ENCODE measurements around the gene ZBTB7A. TPM values are rescaled to one million over a fixed set of nuclear protein-coding genes. Genes with fewer than 3 reads are reported as not detected.

Gene ZBTB7A
- total RNA-seq, 1 donor from 2014 or later, result 39.9 TPM

DNA sequence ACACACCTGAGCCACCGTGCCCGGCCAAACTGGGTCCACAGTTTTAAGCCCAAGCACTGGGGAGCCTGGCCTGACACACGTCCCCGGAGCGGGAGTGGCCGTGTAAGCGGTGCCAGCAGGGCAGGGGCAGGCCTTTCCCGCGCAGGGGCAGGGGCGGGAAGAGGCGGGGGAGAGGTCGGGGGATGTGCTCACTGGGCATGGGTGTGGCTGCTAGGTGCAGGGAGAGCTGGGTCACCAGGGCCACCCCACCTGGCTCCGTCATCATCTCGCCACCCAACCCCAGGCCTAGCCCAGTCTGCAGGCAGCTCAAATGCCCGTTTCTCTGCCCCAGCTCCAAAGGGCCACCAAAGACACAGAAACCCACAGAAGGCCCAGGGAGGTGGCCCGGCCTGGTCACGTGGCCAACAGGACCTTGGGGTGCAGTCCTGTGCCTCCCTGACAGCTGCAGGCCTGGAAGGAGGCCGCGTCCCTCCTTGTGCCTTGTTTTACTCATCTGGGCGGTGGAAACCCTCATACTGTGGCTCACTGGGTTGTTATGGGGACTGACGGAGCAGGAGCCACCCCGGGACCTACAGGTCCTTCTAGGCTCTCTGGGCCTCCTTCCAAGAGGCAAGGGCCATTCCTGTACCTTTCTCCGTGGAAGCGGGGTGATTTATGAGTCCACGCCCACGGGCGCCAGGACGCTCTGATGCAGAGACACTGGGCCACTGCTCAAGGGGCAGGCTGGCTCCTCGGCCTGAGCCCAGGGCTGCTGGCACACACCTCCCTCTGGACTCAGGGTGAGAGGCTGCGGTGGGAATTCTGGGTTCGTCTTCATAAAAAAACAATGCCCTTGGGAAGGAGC is 29.6 kb upstream of the ZBTB7A start:
- Histone ChIP-seq H3K36me3 (ENCODE audit: control insufficient read depth, insufficient read depth, low read length) (no peaks in the 10 kb centered on the region), H3K4me3 (ENCODE audit: low read depth, low read length) (no peak overlapping the region), H3K27me3 (ENCODE audit: control insufficient read depth, insufficient read depth, low read length) (no peaks in the 10 kb centered on the region)
- DNase-seq (ENCODE audit: low read depth), result no peak
- TF ChIP-seq, protein P1, sequence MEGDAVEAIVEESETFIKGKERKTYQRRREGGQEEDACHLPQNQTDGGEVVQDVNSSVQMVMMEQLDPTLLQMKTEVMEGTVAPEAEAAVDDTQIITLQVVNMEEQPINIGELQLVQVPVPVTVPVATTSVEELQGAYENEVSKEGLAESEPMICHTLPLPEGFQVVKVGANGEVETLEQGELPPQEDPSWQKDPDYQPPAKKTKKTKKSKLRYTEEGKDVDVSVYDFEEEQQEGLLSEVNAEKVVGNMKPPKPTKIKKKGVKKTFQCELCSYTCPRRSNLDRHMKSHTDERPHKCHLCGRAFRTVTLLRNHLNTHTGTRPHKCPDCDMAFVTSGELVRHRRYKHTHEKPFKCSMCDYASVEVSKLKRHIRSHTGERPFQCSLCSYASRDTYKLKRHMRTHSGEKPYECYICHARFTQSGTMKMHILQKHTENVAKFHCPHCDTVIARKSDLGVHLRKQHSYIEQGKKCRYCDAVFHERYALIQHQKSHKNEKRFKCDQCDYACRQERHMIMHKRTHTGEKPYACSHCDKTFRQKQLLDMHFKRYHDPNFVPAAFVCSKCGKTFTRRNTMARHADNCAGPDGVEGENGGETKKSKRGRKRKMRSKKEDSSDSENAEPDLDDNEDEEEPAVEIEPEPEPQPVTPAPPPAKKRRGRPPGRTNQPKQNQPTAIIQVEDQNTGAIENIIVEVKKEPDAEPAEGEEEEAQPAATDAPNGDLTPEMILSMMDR (IDR thresholded peaks at IDR 0.05; ENCODE audit: insufficient read depth, low read length, poor library complexity, severe bottlenecking), result no peak

DNA sequence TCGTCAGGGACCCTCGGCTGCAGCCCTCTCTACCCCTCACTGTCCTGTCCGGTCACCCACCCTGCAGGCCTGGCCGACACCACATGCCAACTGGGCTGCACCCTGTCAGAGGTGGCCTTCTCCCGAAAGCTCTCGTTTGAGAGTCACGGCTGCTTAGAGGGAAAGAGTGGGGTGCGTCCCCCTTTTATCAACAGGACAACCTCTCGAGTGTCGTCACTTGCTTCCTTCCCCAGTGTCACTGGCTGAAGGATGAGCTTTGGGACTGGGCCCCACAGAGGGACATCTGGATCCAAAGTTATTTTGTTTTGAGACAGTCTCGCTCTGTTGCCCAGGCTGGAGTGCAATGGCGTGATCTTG is 28.8 kb upstream of the ZBTB7A start:
- TF ChIP-seq, protein P1 (IDR thresholded peaks at IDR 0.05; ENCODE audit: insufficient read depth, low read length, poor library complexity, severe bottlenecking), result no peak
- Histone ChIP-seq H3K27me3 (ENCODE audit: control insufficient read depth, insufficient read depth, low read length) (no peaks in the 10 kb centered on the region), H3K36me3 (ENCODE audit: control insufficient read depth, insufficient read depth, low read length) (no peaks in the 10 kb centered on the region), H3K4me3 (ENCODE audit: low read depth, low read length) (no peak overlapping the region)
- no peak for DNase-seq (ENCODE audit: low read depth)

- TF ChIP-seq, protein P1 (IDR thresholded peaks at IDR 0.05; ENCODE audit: insufficient read depth, low read length, poor library complexity, severe bottlenecking), result no peak
- Histone ChIP-seq H3K4me3 (ENCODE audit: low read depth, low read length) (no peak overlapping the region), H3K36me3 (ENCODE audit: control insufficient read depth, insufficient read depth, low read length) (no peaks in the 10 kb centered on the region), H3K27me3 (ENCODE audit: control insufficient read depth, insufficient read depth, low read length) (no peaks in the 10 kb centered on the region)
- no peak for DNase-seq (ENCODE audit: low read depth)
These were observed 28.2 kb upstream of the ZBTB7A start for GRCh38 chr19:4094761-4095487.

- Histone ChIP-seq H3K27me3 (ENCODE audit: control insufficient read depth, insufficient read depth, low read length) (no peaks in the 10 kb centered on the region), H3K36me3 (ENCODE audit: control insufficient read depth, insufficient read depth, low read length) (peaks cover 2% of the 10 kb centered on the region), H3K4me3 (ENCODE audit: low read depth, low read length) (no peak overlapping the region)
- DNase-seq (ENCODE audit: low read depth), result no peak
- TF ChIP-seq, protein P1 (IDR thresholded peaks at IDR 0.05; ENCODE audit: insufficient read depth, low read length, poor library complexity, severe bottlenecking), result no peak
These were observed 27.6 kb upstream of the ZBTB7A start for GRCh38 chr19:4094291-4094690.

- Histone ChIP-seq H3K36me3 (ENCODE audit: control insufficient read depth, insufficient read depth, low read length) (peaks cover 2% of the 10 kb centered on the region), H3K4me3 (ENCODE audit: low read depth, low read length) (no peak overlapping the region), H3K27me3 (ENCODE audit: control insufficient read depth, insufficient read depth, low read length) (no peaks in the 10 kb centered on the region)
- DNase-seq (ENCODE audit: low read depth), result no peak
- TF ChIP-seq, protein P1 (IDR thresholded peaks at IDR 0.05; ENCODE audit: insufficient read depth, low read length, poor library complexity, severe bottlenecking), result no peak
These were observed 27.0 kb upstream of the ZBTB7A start for GRCh38 chr19:4093643-4094175.

Data from kidney epithelial cell (primary cell).